WTC11 (cell line): Measurements from ENCODE around the gene SKOR2.

Experiments
- GABPB1 ChIP-seq: sonication (generic); formaldehyde crosslinking; IDR thresholded peaks from 2 replicates; pipeline ENCODE4 v1.8.1; 2023; ENCODE audit warnings: mild to moderate bottlenecking, missing genetic modification reagents
- MXD4 ChIP-seq: fragments of 250-450 bp; sonication (Bioruptor Pico); IDR thresholded peaks from 2 replicates; pipeline ENCODE4 v1.8.0; 2021; ENCODE audit warnings: mild to moderate bottlenecking, moderate library complexity, borderline replicate concordance
- NR2C2 ChIP-seq: sonication (generic); formaldehyde crosslinking; IDR thresholded peaks from 2 replicates; pipeline ENCODE4 v1.8.0; 2022; ENCODE audit warnings: mild to moderate bottlenecking, missing genetic modification reagents
- ZNF232 ChIP-seq: sonication (generic); formaldehyde crosslinking; IDR thresholded peaks from 2 replicates; pipeline ENCODE4 v1.8.0; 2022; ENCODE audit warnings: mild to moderate bottlenecking, missing genetic modification reagents
- ZNF423 ChIP-seq: fragments of 250-450 bp; sonication (Bioruptor Pico); IDR thresholded peaks from 2 replicates; pipeline ENCODE4 v2.1.2; 2022; ENCODE audit warnings: mild to moderate bottlenecking, moderate library complexity
- TF ChIP-seq, protein P1 (sequence below): sonication (generic); formaldehyde crosslinking; IDR thresholded peaks from 2 replicates; pipeline ENCODE4 v1.8.1; 2023; ENCODE audit warnings: mild to moderate bottlenecking, missing genetic modification reagents, moderate library complexity
- TF ChIP-seq, protein P2 (sequence below): fragments of 200-600 bp; IDR thresholded peaks from 2 replicates; pipeline ENCODE4 v1.8.0; 2022; ENCODE audit warnings: antibody characterized with exemption
- TF ChIP-seq, protein P3 (sequence below): sonication (generic); formaldehyde crosslinking; IDR thresholded peaks from 2 replicates; pipeline ENCODE4 v1.8.0; 2022; ENCODE audit warnings: mild to moderate bottlenecking, missing genetic modification reagents
- TF ChIP-seq, protein P4 (sequence below): sonication (generic); formaldehyde crosslinking; conservative IDR thresholded peaks from 2 replicates; pipeline ENCODE4 v1.8.1; 2023; ENCODE audit warnings: mild to moderate bottlenecking, low read depth, missing genetic modification reagents, moderate library complexity
- TF ChIP-seq, protein P5 (sequence below): sonication (generic); formaldehyde crosslinking; IDR thresholded peaks from 2 replicates; pipeline ENCODE4 v1.8.0; 2022; ENCODE audit warnings: mild to moderate bottlenecking, missing genetic modification reagents

DNA sequence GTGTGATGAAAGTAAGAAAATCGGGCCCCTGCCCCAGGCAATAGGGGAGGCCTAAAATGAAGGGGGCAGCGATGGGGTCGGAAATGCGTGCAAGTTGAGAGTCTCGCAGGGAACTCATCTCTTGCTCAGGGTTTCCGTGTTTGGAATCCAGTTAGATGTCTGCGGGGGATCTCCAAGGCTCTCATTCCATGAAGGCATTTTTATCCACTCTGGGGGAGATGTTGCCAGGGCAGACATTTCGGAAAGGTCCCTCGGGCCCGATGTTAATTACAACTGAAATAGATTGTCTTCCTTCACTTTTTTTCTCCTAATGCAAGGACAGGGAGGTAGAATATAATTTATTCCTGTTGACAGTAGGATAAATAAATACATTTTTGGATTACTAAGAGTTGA is 12.8 kb upstream of the SKOR2 start:
- TF ChIP-seq NR2C2 (CRISPR knock-in tag) (no peak), GABPB1 (CRISPR knock-in tag) (no peak), ZNF232 (CRISPR knock-in tag) (no peak), ZNF423 (no peak), MXD4 (CRISPR knock-in tag) (no peak)
- TF ChIP-seq, protein P1, sequence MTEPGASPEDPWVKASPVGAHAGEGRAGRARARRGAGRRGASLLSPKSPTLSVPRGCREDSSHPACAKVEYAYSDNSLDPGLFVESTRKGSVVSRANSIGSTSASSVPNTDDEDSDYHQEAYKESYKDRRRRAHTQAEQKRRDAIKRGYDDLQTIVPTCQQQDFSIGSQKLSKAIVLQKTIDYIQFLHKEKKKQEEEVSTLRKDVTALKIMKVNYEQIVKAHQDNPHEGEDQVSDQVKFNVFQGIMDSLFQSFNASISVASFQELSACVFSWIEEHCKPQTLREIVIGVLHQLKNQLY (CRISPR knock-in tag), result no peak
- TF ChIP-seq, protein P2, sequence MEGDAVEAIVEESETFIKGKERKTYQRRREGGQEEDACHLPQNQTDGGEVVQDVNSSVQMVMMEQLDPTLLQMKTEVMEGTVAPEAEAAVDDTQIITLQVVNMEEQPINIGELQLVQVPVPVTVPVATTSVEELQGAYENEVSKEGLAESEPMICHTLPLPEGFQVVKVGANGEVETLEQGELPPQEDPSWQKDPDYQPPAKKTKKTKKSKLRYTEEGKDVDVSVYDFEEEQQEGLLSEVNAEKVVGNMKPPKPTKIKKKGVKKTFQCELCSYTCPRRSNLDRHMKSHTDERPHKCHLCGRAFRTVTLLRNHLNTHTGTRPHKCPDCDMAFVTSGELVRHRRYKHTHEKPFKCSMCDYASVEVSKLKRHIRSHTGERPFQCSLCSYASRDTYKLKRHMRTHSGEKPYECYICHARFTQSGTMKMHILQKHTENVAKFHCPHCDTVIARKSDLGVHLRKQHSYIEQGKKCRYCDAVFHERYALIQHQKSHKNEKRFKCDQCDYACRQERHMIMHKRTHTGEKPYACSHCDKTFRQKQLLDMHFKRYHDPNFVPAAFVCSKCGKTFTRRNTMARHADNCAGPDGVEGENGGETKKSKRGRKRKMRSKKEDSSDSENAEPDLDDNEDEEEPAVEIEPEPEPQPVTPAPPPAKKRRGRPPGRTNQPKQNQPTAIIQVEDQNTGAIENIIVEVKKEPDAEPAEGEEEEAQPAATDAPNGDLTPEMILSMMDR, result no peak
- TF ChIP-seq, protein P3, sequence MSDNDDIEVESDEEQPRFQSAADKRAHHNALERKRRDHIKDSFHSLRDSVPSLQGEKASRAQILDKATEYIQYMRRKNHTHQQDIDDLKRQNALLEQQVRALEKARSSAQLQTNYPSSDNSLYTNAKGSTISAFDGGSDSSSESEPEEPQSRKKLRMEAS (CRISPR knock-in tag), result no peak
- TF ChIP-seq, protein P4, sequence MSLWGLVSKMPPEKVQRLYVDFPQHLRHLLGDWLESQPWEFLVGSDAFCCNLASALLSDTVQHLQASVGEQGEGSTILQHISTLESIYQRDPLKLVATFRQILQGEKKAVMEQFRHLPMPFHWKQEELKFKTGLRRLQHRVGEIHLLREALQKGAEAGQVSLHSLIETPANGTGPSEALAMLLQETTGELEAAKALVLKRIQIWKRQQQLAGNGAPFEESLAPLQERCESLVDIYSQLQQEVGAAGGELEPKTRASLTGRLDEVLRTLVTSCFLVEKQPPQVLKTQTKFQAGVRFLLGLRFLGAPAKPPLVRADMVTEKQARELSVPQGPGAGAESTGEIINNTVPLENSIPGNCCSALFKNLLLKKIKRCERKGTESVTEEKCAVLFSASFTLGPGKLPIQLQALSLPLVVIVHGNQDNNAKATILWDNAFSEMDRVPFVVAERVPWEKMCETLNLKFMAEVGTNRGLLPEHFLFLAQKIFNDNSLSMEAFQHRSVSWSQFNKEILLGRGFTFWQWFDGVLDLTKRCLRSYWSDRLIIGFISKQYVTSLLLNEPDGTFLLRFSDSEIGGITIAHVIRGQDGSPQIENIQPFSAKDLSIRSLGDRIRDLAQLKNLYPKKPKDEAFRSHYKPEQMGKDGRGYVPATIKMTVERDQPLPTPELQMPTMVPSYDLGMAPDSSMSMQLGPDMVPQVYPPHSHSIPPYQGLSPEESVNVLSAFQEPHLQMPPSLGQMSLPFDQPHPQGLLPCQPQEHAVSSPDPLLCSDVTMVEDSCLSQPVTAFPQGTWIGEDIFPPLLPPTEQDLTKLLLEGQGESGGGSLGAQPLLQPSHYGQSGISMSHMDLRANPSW (CRISPR knock-in tag), result no peak
- TF ChIP-seq, protein P5, sequence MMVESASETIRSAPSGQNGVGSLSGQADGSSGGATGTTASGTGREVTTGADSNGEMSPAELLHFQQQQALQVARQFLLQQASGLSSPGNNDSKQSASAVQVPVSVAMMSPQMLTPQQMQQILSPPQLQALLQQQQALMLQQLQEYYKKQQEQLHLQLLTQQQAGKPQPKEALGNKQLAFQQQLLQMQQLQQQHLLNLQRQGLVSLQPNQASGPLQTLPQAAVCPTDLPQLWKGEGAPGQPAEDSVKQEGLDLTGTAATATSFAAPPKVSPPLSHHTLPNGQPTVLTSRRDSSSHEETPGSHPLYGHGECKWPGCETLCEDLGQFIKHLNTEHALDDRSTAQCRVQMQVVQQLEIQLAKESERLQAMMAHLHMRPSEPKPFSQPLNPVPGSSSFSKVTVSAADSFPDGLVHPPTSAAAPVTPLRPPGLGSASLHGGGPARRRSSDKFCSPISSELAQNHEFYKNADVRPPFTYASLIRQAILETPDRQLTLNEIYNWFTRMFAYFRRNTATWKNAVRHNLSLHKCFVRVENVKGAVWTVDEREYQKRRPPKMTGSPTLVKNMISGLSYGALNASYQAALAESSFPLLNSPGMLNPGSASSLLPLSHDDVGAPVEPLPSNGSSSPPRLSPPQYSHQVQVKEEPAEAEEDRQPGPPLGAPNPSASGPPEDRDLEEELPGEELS (CRISPR knock-in tag), result no peak
